Measurements from ENCODE around the gene TM4SF1.
A peak's percentile ranks its signal among the peaks of the same experiment; 100 is the strongest.

TM4SF1 gene

GRCh38 chr3:149374793-149375500 lies 2.5 kb downstream of the TM4SF1 start:
- peak overlapping the region; percentile 78 for H3K4me3 ChIP-seq (ENCODE audit: low read depth, low read length)
- TF ChIP-seq, protein P1, sequence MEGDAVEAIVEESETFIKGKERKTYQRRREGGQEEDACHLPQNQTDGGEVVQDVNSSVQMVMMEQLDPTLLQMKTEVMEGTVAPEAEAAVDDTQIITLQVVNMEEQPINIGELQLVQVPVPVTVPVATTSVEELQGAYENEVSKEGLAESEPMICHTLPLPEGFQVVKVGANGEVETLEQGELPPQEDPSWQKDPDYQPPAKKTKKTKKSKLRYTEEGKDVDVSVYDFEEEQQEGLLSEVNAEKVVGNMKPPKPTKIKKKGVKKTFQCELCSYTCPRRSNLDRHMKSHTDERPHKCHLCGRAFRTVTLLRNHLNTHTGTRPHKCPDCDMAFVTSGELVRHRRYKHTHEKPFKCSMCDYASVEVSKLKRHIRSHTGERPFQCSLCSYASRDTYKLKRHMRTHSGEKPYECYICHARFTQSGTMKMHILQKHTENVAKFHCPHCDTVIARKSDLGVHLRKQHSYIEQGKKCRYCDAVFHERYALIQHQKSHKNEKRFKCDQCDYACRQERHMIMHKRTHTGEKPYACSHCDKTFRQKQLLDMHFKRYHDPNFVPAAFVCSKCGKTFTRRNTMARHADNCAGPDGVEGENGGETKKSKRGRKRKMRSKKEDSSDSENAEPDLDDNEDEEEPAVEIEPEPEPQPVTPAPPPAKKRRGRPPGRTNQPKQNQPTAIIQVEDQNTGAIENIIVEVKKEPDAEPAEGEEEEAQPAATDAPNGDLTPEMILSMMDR (IDR thresholded peaks at IDR 0.05; ENCODE audit: low read depth, low read length) = no peak

DNA sequence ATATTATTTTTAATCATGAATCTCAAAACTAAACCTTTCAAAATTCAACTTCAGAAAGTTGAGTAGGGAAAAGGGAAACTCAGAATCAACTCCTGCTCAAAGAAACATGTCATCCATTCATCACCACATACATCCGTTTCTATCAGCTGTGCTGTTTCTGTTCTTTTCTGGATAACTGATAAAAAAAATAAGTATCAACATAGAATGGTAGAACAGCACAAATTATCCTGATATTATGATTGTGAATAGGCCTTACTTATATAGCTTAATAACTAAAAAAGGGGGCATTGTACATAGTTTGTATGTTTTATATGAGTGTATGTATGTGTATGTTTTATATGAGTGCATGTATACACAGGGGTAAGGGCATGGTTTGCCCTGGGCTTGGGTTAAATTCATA lies 3.1 kb downstream of the TM4SF1 start:
- H3K4me3 ChIP-seq (ENCODE audit: low read depth, low read length) = peak overlapping the region; percentile 78
- TF ChIP-seq, protein P1 (IDR thresholded peaks at IDR 0.05; ENCODE audit: low read depth, low read length) = no peak

DNA sequence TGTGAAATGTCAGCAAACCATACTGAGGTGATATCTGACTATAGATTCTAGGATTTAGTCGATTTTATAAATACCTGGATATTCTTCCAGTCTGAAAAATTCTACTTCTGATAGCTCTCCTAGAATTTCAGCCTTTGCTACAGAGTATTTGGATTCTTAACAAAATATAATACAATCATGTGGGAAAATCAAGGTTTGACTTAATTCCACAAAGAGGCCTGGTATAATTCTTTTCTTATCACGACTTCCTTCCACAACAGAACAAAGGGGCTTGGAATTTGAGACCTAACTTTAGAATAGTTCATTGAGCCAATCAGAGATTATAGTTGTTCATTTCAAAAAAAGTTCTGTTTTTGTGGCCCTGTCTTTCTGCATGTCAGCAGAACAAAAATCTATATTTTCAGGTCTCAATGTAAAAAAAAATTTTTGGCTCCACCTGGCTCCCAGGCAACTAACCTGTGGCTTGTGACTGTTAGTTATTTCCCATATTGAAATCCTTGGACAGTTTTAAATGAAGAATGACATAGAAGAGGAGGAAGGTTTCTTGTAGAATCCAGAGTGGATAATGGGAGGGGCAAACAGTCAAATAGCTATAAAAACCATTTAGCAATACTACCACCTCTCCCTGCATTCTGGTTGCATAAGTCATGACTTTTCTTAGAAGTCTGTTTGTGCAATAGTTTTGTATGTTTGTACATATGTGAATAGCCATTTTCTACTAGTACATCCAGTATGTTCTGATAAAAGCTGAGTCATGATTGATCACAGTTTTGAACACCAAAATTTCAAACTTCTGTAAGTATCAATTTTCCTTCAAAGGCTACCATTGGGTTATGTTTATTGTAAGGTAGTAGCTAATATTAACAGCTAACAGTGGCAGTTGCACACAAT lies 4.0 kb downstream of the TM4SF1 start:
- TF ChIP-seq, protein P1 (IDR thresholded peaks at IDR 0.05; ENCODE audit: low read depth, low read length) = no peak
- H3K4me3 ChIP-seq (ENCODE audit: low read depth, low read length) = peak overlapping the region; percentile 78; the same call in 1 of the 2 replicates

GRCh38 chr3:149371723-149372114 lies 5.7 kb downstream of the TM4SF1 start:
- TF ChIP-seq, protein P1 (IDR thresholded peaks at IDR 0.05; ENCODE audit: low read depth, low read length) = no peak
- no peak overlapping the region for H3K4me3 ChIP-seq (ENCODE audit: low read depth, low read length)

DNA sequence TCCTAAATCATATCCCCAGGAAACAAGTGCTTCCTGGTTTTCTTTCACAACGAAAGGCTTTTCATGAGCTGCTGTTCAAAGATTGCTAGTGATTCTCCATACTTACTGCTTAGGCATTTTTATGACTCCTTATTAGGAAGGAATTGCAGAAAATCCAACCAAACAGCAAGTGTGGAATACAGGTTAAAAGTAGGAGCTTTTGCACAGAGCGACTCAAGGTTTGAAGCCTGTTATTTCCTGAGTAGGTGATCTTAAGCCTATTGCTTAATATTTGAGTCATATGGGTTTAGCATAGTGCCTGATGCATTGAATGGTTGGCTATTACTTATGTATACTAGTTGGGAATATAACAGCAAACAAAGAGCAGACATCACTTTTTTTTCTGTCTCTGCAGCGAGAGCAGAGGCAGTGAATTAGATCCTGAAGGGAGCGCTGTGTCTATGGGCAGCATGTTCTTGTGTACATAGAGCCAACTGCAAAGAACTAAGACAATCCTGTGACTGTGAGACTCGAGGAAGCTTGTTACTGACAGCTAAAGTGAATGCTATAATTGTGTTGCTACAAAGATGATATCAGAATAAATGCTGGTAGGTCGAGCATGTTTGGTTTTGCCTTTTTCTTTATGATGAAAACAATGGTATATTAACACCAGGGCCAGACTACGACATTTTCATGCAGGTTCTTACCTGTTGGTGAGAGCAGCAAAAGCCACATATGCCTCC lies 6.3 kb downstream of the TM4SF1 start:
- H3K4me3 ChIP-seq (ENCODE audit: low read depth, low read length) = no peak overlapping the region
- TF ChIP-seq, protein P1 (IDR thresholded peaks at IDR 0.05; ENCODE audit: low read depth, low read length) = no peak

GRCh38 chr3:149369991-149370866 lies 7.2 kb downstream of the TM4SF1 start:
- TF ChIP-seq, protein P1 (IDR thresholded peaks at IDR 0.05; ENCODE audit: low read depth, low read length) = no peak
- H3K4me3 ChIP-seq (ENCODE audit: low read depth, low read length) = no peak overlapping the region

Data from WI38 (cell line).